ENCODE measurements around the gene HUNK.
"Not testable (repeated sequence)": the region's sequence is repeated elsewhere in the genome, so short reads cannot be mapped to it uniquely, and the experiment has no call there.

HUNK gene

GRCh38 chr21:31871371-31871770 lies 1.4 kb upstream of the HUNK start:
- not testable (repeated sequence) for DNase-seq

- DNase-seq = no peak
Measured at GRCh38 chr21:31872072-31872451, 758 bp upstream of the HUNK start.

- no peak for DNase-seq
Measured at GRCh38 chr21:31873275-31873695, 465 bp downstream of the HUNK start.

DNA sequence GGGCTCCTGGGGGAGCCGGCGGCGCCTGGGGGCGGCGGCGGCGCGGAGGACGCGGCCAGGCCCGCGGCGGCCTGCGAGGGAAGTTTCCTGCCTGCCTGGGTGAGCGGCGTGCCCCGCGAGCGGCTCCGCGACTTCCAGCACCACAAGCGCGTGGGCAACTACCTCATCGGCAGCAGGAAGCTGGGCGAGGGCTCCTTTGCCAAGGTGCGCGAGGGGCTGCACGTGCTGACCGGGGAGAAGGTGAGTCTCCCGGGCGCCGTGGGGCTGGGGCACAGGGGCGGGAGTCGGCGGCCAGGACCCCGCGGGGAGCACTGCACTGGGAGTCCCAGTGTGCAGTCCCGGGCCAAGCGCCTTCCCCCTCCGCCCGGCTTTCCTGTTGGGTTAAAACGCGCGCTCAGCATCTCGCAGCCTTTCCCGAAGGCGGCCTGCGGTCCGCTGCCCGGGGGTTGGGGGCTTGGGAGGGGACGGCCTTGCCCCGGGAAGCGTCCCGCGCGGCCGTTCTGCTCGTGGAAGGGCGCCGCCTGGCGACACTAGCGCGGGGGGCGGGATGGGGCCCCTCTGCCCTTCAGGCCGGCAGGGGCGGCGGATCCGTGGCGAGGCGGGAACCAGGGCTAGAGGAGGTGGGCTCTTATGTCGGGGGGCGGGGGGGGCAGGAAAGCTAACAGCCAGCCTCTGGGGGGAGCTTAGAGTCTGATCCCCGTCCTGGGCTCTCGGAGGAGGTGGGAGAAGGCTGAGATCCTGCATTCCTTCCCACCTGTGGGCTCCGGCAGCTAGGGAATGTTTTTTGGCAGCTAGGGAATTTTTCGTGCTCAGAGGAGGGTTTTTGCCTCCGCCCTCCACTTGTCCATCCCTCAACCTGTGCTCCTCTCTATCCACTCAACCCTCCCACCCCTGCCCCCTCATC lies 1.1 kb downstream of the HUNK start:
- DNase-seq = no peak

GRCh38 chr21:31874812-31875212 lies 2.0 kb downstream of the HUNK start:
- no peak for DNase-seq

GRCh38 chr21:31875496-31876015 lies 2.7 kb downstream of the HUNK start:
- no peak for DNase-seq

DNA sequence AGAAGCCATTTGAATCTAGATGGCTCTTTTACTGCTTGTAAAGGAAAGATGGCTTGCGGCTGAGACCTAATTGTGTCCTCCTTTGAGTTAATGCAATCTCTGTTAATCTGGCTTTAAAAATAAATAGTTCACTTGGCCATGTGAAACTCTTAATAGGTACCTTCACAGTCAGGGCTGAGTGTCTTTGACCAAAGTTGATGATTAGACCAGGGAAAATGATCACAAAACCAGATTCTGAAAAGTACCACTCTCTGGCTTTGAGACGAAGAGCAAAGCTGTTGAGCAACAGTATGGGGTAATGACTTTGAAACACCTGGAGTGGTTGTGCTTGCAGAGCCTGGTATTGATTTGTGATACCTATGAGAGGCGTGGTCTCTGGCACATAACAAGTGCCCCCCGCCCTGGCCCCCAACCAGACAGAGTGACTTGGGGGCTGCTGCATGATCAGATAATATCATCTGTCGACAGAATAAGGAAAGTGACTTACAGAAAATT lies 4.7 kb downstream of the HUNK start:
- DNase-seq = no peak

GRCh38 chr21:31878831-31879230 lies 6.0 kb downstream of the HUNK start:
- no peak for DNase-seq

GRCh38 chr21:31879241-31879650 lies 6.4 kb downstream of the HUNK start:
- DNase-seq = no peak

- DNase-seq = no peak
Measured at GRCh38 chr21:31879911-31880310, 7.1 kb downstream of the HUNK start.

DNA sequence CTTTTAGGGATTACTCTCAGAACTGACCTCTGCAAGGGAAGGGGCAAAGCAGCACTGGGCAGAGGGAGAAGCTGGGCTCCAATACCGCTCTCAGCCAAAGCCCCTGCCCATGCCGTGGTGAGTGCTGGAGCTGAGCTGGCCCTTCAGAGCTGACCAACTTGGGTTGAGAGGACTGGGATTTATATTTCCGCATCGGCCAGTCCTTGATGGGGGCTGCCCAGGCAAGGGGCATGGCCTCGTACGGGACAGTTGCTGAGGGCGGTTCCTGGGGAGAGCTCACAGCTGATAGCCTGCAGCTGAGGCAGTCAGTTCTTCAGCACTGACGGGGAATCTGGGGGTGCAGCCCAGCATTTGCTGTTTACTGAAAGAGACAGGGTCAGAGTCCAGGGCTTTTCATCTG lies 8.0 kb downstream of the HUNK start:
- DNase-seq = no peak

DNA sequence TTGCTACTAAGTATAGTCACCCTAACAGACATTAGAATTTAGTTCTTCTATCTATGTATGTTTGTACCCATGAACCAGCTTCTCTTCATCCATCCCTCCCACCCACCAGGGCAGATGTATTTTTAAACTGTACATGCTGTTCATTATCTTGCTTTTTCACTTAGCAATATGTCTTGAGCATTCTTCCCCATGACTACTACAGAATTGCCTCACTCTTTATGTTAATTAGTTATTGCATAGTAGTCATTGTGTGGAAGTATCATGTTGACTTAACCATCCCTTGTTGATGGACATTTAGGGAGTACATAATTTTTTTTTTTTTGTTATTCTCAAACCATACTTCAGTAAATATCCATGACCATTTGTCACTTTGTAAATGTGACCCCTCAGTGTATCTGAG lies 9.9 kb downstream of the HUNK start:
- no peak for DNase-seq

DNA sequence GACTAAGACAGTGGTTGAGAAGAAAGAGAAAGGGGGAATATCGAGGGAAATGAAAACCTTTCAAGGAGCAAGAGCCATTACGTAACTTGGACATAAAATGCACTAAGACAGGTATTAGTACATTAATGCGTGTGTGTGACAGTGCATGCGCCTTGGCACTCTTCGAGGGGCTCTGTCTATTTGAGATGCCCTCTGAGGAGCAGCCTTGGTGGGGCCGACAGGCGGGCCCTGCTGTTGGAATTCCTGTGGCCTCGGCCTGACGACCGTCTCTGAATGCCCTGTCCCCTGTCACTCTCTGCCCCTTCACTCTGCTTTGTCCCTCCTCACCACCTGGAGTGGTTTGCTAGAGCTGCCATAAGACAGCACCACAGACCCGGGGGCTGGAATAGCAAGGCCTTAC lies 12.3 kb downstream of the HUNK start:
- no peak for DNase-seq

GRCh38 chr21:31886915-31887314 lies 14.1 kb downstream of the HUNK start:
- DNase-seq = no peak

DNA sequence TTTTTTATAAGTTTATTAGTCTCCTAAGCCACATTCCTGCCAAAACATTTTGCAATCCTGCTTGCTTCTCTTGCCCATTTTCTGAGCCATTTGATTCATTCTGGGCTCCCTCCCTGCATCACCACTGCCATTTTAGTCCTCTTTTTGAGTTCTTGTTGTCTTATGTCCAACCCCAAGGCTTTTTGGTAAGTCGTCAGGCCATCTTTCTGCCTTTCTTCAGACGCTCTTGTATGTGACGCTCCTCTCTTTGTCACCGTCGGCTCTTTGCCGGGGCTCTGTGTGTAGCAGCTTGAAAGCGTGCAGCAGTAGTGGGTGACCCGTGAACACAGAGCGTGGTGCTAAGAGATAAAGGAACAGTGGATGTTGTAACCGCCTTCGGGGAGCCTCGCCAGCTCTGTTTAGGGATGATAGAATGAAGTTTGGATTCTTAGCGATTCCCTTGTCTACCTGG lies 14.6 kb downstream of the HUNK start:
- no peak for DNase-seq

DNA sequence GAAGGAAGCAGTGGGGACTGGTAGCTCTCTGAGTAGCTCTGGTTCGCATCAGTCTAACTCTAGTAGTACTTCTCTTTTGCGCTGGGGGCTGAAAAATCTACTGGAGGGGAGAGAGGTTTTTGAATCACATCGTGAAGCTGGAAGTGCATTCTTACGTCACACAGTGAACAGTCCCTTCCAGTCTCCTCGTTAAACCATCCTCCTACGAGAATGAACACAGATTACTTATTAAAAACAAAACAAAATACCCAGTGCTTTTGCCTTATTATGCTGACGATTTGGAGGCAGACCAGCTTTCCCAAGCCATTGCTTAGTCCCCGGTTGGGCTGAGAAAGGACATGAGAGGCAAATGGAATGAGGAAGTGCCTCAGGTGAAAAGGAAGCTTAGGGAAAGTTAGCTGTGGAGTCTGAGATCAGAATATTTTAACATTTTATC lies 16.1 kb downstream of the HUNK start:
- no peak for DNase-seq

DNA sequence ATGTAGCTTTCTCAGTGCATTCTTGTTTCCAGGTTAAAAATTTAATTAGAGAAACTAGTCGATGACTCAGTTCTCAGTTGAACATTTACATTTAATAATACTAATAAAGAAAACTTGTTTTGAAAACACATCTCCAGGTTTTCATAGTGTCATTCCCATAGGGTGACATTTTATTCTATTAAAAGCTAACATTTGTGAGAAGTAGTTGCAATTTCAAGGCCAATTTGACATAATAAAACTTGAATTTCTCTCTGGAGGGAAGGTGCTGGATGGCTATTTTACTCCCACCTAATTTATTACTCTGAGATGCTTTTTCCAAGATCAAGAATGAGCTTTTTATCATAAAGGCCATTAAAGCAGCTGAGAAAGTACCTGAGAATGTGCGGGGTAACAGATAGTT lies 16.6 kb downstream of the HUNK start:
- DNase-seq = no peak

GRCh38 chr21:31892686-31893085 lies 19.9 kb downstream of the HUNK start:
- no peak for DNase-seq

- DNase-seq = no peak
Measured at GRCh38 chr21:31893851-31894415, 21.1 kb downstream of the HUNK start.

DNA sequence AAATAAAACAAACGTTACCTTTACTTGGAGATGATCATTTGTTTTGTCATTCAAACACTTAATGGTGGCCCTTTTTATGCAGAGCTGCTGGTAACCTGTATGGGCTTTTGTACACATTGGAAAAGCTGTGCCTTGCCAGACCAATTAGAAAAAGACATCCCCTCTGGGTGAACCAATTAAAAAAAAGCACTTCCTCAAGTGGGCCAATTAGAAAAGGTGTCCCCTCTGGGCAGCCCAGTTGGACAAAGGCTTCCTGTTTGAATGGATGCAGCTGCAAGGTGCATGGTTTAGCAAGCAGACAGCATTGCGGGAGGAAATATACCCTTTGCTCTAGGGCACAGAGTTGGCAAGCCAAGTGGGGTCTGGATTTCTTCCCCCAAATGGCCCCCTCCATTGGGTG lies 21.6 kb downstream of the HUNK start:
- no peak for DNase-seq

DNA sequence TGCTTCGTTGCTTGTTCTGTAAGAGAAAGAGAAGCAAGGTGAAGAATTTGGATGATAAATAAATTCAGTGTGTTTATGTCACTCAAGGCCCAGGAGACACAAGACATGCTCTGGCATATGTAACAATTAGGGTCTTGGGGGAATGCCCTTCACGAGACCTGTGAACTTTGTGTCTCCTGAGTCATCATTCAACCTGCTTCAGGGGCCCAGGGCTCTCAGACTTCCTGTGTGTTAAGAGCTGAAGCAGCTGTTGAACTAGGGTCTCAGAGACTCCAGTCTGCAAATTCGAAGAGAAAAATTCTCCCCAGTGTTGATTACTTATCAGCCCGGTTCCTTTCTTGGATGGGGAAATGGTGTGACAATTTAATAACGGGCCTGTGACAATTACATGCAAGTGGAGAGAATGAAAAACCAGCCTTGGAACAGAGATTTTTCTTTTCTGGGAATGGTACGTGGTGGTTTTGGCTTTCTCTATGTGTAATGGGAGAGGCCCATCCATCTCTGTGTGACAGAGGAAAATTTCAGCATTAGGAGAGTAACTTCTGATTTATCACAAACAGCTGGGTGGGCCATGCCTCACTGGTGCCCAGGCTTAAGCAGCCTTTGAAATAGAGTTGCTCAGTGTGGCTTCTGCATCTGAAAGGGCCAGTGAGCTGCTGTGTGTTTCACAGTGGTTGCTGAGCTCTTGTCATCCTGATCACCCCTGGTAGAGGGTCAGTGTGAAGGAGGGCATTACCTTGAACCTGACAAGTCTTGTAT lies 22.4 kb downstream of the HUNK start:
- DNase-seq = no peak

DNA sequence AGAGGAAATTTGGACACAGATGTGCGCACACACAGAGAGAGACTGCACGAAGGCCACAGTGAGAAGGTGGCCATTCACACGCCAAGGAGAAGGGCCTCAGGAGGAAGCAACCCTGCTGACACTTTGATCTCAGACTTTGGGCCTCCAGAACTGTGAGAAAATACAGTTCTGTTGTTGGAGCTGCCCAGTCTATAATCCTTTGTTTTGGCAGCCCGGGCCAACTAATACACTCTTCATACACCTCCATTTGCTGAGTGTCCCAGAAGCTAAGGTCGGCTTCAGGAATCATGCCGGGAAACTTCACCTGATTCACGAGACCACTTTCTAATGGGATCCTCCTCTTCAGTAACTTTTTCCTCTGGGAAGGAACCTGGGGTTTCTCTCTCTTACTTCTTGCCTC lies 23.2 kb downstream of the HUNK start:
- DNase-seq = no peak

GRCh38 chr21:31897311-31897710 lies 24.5 kb downstream of the HUNK start:
- no peak for DNase-seq

Data from NCI-H446 treated with DMSO at 0.1 percent for 48 hours (cell line).